ENCODE data around the gene YPEL5.

YPEL5 gene

DNA sequence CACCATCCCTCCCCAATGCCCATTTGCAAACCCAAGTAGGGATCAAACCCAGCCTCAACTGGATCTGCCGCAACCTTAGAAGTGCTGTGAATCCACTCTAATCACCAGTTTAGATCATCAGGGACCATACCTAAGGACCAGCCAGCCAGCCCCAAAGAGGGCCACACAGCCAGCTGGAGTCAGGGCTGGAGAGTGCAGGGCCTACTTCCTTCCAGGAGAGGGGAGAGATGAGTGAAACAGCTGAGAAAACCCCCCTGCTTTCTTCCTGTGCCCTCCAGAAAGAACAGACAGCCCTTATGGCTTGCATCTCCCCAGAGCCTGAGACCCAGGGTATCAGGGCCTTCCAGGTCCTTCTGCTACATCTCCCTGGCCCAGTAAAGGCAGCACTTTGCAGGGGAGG lies 25.8 kb downstream of the YPEL5 start:
- DNase-seq, result no peak

DNA sequence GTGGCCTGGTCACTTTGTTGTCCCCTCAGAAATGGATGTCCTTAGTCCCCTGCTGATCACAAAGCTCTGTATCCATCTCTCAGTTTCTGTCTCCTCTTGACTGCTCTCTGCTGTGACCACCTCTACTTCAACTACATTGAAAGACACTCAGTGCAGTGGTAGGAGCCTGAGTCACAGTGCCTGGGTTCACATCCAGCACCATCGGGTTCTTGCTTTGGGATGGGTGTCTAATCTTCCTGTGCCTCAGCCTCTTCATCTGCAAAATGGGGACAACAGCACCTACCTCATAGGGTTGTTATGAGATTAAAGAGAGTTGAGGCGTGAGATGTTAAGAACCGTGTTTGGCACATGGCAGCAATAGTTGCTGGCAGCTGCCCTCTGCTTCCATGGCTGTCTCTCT lies 30.6 kb downstream of the YPEL5 start:
- DNase-seq, result no peak

- DNase-seq, result no peak
Observed at GRCh38 chr2:30177956-30178355, 31.1 kb downstream of the YPEL5 start.

DNA sequence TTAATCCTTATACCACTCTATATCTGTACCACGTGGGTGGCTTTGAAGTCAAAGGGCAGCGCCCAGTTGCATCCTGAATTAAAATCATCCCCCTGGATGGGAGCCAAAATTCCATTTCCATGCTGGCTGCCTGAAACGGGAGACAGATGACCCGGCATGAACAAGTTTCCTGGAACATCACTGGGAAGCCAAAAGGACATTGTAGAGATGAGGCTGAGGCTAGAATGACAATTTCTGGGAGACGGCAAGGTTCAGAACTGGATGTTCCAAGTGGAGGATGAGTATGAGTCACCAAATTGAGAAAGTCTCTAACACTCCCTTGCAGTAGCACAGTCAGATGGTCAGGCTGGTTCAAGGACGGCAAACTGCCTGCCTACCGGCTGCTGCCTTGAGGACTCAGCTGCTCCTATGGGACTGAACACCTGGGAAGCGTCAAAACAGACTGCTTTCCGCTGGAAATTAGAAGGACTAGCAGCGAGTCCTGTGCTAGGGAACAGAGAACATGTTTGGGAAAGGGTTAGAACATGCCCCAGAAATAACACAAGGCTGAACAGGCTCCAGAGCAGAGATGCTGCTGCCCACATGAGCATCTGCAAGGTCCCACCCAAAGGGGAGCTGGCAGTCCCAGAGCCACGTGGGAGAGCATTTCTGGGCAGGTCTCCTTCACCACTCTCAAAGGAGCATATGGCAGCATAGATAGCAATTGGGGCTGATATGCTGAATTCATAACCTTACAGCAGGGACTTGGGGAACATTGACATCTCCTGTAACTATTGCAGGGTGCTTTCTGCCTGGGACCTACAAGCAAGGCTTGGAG lies 32.0 kb downstream of the YPEL5 start:
- DNase-seq, result no peak

- DNase-seq, result no peak
Observed at GRCh38 chr2:30179536-30179935, 32.7 kb downstream of the YPEL5 start.

- no peak for DNase-seq
Observed at GRCh38 chr2:30180226-30180625, 33.4 kb downstream of the YPEL5 start.

GRCh38 chr2:30181176-30181575 lies 34.4 kb downstream of the YPEL5 start:
- no peak for DNase-seq

- no peak for DNase-seq
Observed at GRCh38 chr2:30184035-30184434, 37.2 kb downstream of the YPEL5 start.

DNA sequence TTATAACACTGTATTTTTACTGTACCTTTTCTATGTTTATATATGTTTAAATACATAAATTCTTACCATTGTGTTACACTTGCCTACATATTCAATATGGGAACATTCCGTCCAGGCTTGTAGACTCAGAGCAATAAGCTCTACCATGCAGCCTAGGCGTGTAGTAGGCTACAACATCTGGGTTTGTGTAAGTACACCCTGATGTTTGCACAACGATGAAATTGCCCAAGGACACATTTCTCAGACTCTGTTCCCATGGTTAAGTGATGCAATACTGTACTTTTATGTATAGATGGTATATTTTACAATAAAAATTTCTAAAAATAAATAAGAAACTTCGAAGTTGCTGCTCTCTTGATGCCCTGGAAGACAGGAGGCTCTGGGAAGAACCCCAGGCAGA lies 38.4 kb downstream of the YPEL5 start:
- no peak for DNase-seq

GRCh38 chr2:30188292-30188691 lies 41.5 kb downstream of the YPEL5 start:
- DNase-seq, result no peak

DNA sequence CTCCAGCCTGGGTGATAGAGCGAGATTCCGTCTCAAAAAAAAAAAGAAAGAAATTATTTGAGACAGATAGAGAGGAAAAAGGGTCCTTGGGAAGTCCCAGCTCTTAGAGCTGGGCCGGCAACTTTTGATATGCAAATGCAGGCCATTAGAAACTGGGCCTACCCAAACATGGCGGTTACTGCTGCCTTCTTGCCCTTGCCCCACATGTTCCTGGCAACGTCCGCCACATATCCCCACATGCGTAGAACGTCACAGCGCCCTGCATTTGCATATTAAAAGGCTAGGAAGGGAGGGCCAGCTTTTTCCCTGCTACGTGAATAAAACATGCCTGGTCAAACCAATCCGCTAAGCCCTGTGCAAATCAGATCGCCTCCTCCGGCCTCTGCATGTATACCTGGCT lies 43.8 kb downstream of the YPEL5 start:
- DNase-seq, result no peak

GRCh38 chr2:30191107-30191506 lies 44.3 kb downstream of the YPEL5 start:
- DNase-seq, result no peak

- DNase-seq, result no peak
Observed at GRCh38 chr2:30191819-30192271, 45.0 kb downstream of the YPEL5 start.

DNA sequence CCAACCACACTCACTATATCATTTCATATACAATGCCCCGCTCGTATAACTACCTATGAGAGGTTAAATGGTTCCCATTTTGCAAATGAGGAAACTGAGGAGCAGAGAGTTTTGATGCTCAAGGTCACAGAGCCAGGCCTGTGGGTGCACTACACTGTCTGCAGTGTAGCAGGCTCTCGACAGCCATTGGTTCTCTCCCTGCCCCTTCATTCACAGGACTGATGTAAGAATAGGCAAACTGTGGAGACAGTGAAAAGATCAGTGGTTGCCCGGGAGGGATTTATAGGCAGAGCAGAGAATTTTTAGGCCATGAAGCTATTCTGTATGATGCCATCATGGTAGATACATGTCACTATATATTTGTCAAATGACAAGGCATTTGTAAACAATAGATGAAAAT lies 45.5 kb downstream of the YPEL5 start:
- DNase-seq, result no peak

- no peak for DNase-seq
Observed at GRCh38 chr2:30193104-30193681, 46.4 kb downstream of the YPEL5 start.

- no peak for DNase-seq
Observed at GRCh38 chr2:30194421-30194820, 47.6 kb downstream of the YPEL5 start.

DNA sequence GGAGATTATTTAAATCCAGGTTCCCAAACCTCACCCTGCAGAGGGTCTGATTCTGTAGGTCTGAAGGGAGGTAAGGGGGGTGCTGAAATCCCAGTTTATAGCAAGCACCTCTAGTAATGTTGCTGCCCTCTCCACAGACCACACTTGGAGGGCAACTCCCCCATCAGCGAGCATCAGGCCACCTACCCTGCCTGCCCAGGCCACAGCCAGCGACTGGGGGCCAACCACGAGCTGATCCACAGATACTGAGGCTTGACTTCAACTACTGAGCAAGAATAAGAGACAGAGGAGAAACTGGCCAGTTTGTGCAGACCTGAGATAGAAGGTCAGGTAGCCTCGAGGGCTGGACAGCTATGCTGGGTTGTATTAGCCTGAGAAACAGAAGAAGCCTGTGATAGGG lies 48.2 kb downstream of the YPEL5 start:
- no peak for DNase-seq

DNA sequence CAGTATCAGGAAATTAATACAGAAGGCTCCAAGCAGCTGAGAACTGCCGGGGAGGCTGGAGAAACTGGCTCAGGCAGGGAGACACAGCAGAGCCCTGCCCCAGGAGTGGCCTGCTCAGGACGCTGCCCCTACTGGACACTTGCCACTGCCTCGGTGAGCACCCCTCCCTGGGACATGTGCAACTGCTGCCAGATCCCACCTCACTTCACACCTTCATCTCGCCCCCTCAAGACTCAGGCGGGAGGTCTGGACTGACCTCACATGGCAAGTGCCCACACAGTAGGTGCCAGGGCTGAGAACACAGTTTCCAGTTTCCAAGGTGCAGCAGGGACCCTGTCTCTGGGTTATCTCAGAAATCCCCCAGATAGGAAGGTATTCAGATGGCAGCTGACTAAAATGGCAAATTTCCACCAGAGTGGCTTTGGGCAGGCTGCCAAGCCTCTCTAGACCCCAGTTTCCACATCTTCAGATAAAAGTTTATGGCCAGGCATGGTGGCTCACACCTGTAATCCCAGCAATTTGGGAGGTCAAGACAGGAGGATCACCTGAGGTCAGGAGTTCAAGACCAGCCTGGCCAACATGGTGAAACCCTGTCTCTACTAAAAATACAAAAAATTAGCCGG lies 50.9 kb downstream of the YPEL5 start:
- DNase-seq, result no peak

DNA sequence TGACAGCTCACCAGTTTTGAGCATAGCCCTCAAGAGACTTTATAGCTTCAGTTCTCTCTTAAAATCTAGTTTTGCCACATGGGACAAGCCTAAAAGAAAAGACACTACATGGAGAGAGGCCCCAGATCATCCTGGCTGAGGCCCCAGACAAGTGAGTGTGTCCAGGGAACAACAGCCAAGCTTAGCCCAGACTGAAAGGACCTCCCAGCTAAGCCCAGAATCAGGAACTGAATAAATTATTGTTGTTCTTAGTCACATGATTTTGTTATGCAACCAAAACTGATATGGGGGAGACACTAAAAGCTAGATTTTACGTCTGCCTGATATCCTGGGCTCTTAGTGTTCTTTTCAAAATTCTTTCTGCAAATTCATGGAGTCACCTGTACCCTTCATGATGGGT lies 55.2 kb downstream of the YPEL5 start:
- no peak for DNase-seq

- no peak for DNase-seq
Observed at GRCh38 chr2:30203156-30203555, 56.3 kb downstream of the YPEL5 start.

- no peak for DNase-seq
Observed at GRCh38 chr2:30204281-30204680, 57.5 kb downstream of the YPEL5 start.

DNA sequence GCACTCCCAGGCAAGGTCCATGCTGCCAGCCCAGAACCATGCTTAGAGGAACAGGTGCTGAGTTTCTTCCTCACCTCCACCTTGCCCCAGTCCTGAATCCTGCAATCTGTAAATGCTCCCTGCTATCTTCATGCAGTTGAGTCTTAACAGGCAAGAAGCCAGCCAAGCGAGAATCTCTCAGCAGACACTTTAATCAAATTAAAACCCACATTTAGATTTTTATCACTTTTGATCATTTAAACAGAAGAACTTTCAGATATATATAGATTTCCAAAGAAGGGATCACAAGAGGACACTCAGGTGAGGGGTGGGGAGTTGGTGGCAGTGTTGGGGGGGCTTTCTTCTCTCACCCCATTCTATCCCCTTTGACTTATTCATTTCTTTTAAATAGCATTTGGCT lies 58.6 kb downstream of the YPEL5 start:
- no peak for DNase-seq

DNA sequence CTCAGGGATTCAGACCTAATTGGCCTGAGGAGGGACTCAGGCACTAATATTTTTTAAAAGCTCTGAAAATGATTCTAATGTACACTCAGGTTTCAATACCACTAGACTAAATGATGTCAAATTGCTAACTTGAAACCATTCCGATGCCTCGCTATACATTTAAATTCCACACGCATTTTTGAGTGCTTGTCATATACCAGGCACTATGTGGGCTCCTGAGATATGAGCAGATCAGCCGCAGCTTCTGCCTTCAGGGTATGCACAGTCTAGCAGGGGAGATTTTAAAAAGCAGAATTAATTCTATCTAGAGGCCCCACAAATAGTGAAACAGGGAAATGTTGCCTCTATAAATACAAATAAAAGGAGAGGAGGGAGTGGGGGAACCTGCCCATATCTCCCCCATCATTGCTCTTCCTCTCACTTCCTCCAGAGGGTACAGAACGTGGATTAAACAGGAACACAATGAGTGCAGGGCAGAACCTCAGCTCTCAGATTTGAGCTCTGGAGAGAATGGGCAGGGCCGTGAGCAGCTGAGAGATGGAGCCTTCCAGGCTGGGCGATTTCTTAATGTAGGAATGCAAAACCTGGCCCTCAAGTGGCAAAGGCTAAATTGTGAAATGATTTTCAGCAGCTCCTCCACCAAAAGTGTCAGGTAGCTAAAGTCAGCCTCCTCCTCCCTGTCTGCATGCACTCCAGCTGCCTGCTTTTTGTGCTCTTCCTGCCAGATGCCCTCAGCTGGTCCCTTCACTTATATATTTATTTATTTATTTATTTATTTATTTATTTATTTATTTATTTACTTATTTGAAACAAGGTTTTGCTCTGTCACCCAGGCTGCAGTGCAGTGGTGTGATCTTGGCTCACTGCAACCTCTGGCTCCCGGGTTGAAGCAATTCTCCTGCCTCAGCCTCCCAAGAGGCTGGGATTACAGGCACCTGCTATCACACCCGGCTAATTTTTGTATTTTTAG lies 59.9 kb downstream of the YPEL5 start:
- no peak for DNase-seq
